Iris pigment epithelial cell (primary cell): ENCODE measurements around the gene RABGAP1L.
"Not testable (repeated sequence)": the region's sequence is repeated elsewhere in the genome, so short reads cannot be mapped to it uniquely, and the experiment has no call there.

Source experiments
- DNase-seq: peaks from one replicate; pipeline ENCODE4 v3.0.0-alpha.2; 2011; ENCODE audit warnings: low read depth

Gene RABGAP1L

GRCh38 chr1:174711848-174712247 lies 552.5 kb downstream of the RABGAP1L start:
- DNase-seq: not testable (repeated sequence)

- no peak for DNase-seq
These were observed 553.2 kb downstream of the RABGAP1L start for GRCh38 chr1:174712541-174712940.

- DNase-seq: no peak
These were observed 554.5 kb downstream of the RABGAP1L start for GRCh38 chr1:174713796-174714195.

GRCh38 chr1:174719194-174719593 lies 559.9 kb downstream of the RABGAP1L start:
- no peak for DNase-seq

- no peak for DNase-seq
These were observed 561.3 kb downstream of the RABGAP1L start for GRCh38 chr1:174720618-174721017.

- no peak for DNase-seq
These were observed 561.9 kb downstream of the RABGAP1L start for GRCh38 chr1:174721246-174721645.

GRCh38 chr1:174723816-174724215 lies 564.5 kb downstream of the RABGAP1L start:
- DNase-seq: no peak

- no peak for DNase-seq
These were observed 564.9 kb downstream of the RABGAP1L start for GRCh38 chr1:174724219-174724618.

- peak; percentile 49 for DNase-seq
These were observed 567.0 kb downstream of the RABGAP1L start for GRCh38 chr1:174726167-174726879.

- DNase-seq: no peak
These were observed 567.7 kb downstream of the RABGAP1L start for GRCh38 chr1:174726880-174727585.

GRCh38 chr1:174734270-174734669 lies 575.0 kb downstream of the RABGAP1L start:
- DNase-seq: no peak

- no peak for DNase-seq
These were observed 577.5 kb downstream of the RABGAP1L start for GRCh38 chr1:174736831-174737230.

GRCh38 chr1:174740249-174740968 lies 581.1 kb downstream of the RABGAP1L start:
- peak; percentile 75 for DNase-seq

- peak; percentile 32 for DNase-seq
These were observed 583.7 kb downstream of the RABGAP1L start for GRCh38 chr1:174742805-174743653.

GRCh38 chr1:174743654-174744561 lies 584.6 kb downstream of the RABGAP1L start:
- DNase-seq: peak; percentile 44

- DNase-seq: no peak
These were observed 585.6 kb downstream of the RABGAP1L start for GRCh38 chr1:174744886-174745285.

GRCh38 chr1:174746024-174746808 lies 586.9 kb downstream of the RABGAP1L start:
- DNase-seq: no peak

GRCh38 chr1:174747613-174748012 lies 588.3 kb downstream of the RABGAP1L start:
- no peak for DNase-seq

GRCh38 chr1:174748586-174748985 lies 589.3 kb downstream of the RABGAP1L start:
- DNase-seq: no peak

- DNase-seq: no peak
These were observed 593.8 kb downstream of the RABGAP1L start for GRCh38 chr1:174753131-174753530.
